DOHH2 (cell line): ENCODE data around the gene SAMD7.

ENCODE experiments used
- H3F3A ChIP-seq: fragments of 200-600 bp; sonication (generic), shearing (Covaris generic); 2 replicates; pipeline ENCODE4 v1.6.0; 2016; ENCODE audit warnings: antibody characterized with exemption, mild to moderate bottlenecking; ENCODE audit not compliant: control insufficient read depth, insufficient read depth
- H3K27ac ChIP-seq: fragments of 200-600 bp; sonication (generic); 2 replicates; pipeline ENCODE4 v1.5.1; 2014; ENCODE audit warnings: low read depth, mild to moderate bottlenecking, low read length, moderate library complexity
- H3K27me3 ChIP-seq: fragments of 200-600 bp; sonication (generic); 2 replicates; pipeline ENCODE4 v1.6.1; 2014; ENCODE audit warnings: mild to moderate bottlenecking, low read length, mixed read lengths; ENCODE audit not compliant: control insufficient read depth
- H3K36me3 ChIP-seq: fragments of 200-600 bp; sonication (generic); 2 replicates; pipeline ENCODE4 v1.6.1; 2014; ENCODE audit warnings: mild to moderate bottlenecking, low read length, moderate library complexity, mixed read lengths; ENCODE audit not compliant: control insufficient read depth
- H3K4me1 ChIP-seq: fragments of 200-600 bp; sonication (generic); 2 replicates; pipeline ENCODE4 v1.6.1; 2014; ENCODE audit warnings: mild to moderate bottlenecking, low read length, mixed read lengths; ENCODE audit not compliant: control insufficient read depth
- H3K4me2 ChIP-seq: fragments of 200-600 bp; sonication (generic); 2 replicates; pipeline ENCODE4 v1.6.0; 2014; ENCODE audit warnings: mild to moderate bottlenecking, low read length, moderate library complexity
- H3K4me3 ChIP-seq: fragments of 200-600 bp; sonication (generic); 2 replicates; pipeline ENCODE4 v1.5.1; 2014; ENCODE audit warnings: mild to moderate bottlenecking, low read length, mixed read lengths
- H3K79me2 ChIP-seq: fragments of 200-600 bp; sonication (generic); 2 replicates; pipeline ENCODE4 v1.6.1; 2014; ENCODE audit warnings: mild to moderate bottlenecking, low read length, mixed read lengths; ENCODE audit not compliant: control insufficient read depth
- H3K9me2 ChIP-seq: fragments of 200-600 bp; sonication (generic); replicated peaks from 2 replicates; pipeline ENCODE4 v1.6.1; 2014; ENCODE audit warnings: mild to moderate bottlenecking, low read length, mixed read lengths; ENCODE audit not compliant: control insufficient read depth
- H3K9me3 ChIP-seq: fragments of 200-600 bp; sonication (generic); 2 replicates; pipeline ENCODE4 v1.6.1; 2014; ENCODE audit warnings: antibody characterized with exemption, low read length, mixed read lengths; ENCODE audit not compliant: control insufficient read depth, insufficient read depth
- H4K20me1 ChIP-seq: fragments of 200-600 bp; sonication (generic); 2 replicates; pipeline ENCODE4 v1.6.0; 2014; ENCODE audit warnings: low read depth, mild to moderate bottlenecking, antibody characterized with exemption, low read length, moderate library complexity; ENCODE audit not compliant: control insufficient read depth, insufficient read depth
- EZH2phosphoT487 ChIP-seq: fragments of 200-600 bp; sonication (generic); IDR thresholded peaks from 2 replicates; pipeline ENCODE4 v1.6.1; 2017; ENCODE audit warnings: borderline replicate concordance, mild to moderate bottlenecking, antibody characterized with exemption, low read length, moderate library complexity, mixed read lengths
- TF ChIP-seq, protein P1 (sequence below): fragments of 200-600 bp; sonication (generic); IDR thresholded peaks from one replicate; pipeline ENCODE4 v1.5.1; 2014; ENCODE audit warnings: antibody characterized with exemption, mild to moderate bottlenecking, low read depth, low read length; ENCODE audit not compliant: poor library complexity, severe bottlenecking

The SAMD7 gene

GRCh38 chr3:169954142-169954756, 42.9 kb downstream of the SAMD7 start:
- TF ChIP-seq EZH2phosphoT487, result no peak
- H3K79me2 ChIP-seq, result peaks cover 35% of the 10 kb centered on the region
- peaks cover 5% of the 10 kb centered on the region for H3K9me3 ChIP-seq
- peak overlapping the region; percentile 85 for H3K4me2 ChIP-seq
- peaks cover 33% of the 10 kb centered on the region for H3K36me3 ChIP-seq
- peak overlapping the region; percentile 94 for H3K27ac ChIP-seq
- H3K4me3 ChIP-seq, result peak overlapping the region; percentile 70
- H3K4me1 ChIP-seq, result peaks cover 97% of the 10 kb centered on the region
- H4K20me1 ChIP-seq, result no peaks in the 10 kb centered on the region
- H3K9me2 ChIP-seq, result no peaks in the 10 kb centered on the region
- H3K27me3 ChIP-seq, result no peaks in the 10 kb centered on the region
- H3F3A ChIP-seq, result peaks cover 27% of the 10 kb centered on the region

GRCh38 chr3:169955406-169955805, 44.0 kb downstream of the SAMD7 start:
- Histone ChIP-seq H3K9me2 (no peaks in the 10 kb centered on the region), H3F3A (peaks cover 17% of the 10 kb centered on the region), H3K27ac (peak overlapping the region; percentile 94), H3K27me3 (no peaks in the 10 kb centered on the region), H3K9me3 (peaks cover 5% of the 10 kb centered on the region), H3K79me2 (peaks cover 35% of the 10 kb centered on the region), H3K36me3 (peaks cover 33% of the 10 kb centered on the region), H3K4me2 (peak overlapping the region; percentile 85), H3K4me3 (peak overlapping the region; percentile 32), H4K20me1 (no peaks in the 10 kb centered on the region), H3K4me1 (peaks cover 97% of the 10 kb centered on the region)
- TF ChIP-seq, protein P1, sequence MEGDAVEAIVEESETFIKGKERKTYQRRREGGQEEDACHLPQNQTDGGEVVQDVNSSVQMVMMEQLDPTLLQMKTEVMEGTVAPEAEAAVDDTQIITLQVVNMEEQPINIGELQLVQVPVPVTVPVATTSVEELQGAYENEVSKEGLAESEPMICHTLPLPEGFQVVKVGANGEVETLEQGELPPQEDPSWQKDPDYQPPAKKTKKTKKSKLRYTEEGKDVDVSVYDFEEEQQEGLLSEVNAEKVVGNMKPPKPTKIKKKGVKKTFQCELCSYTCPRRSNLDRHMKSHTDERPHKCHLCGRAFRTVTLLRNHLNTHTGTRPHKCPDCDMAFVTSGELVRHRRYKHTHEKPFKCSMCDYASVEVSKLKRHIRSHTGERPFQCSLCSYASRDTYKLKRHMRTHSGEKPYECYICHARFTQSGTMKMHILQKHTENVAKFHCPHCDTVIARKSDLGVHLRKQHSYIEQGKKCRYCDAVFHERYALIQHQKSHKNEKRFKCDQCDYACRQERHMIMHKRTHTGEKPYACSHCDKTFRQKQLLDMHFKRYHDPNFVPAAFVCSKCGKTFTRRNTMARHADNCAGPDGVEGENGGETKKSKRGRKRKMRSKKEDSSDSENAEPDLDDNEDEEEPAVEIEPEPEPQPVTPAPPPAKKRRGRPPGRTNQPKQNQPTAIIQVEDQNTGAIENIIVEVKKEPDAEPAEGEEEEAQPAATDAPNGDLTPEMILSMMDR, result no peak
- no peak for TF ChIP-seq EZH2phosphoT487

DNA sequence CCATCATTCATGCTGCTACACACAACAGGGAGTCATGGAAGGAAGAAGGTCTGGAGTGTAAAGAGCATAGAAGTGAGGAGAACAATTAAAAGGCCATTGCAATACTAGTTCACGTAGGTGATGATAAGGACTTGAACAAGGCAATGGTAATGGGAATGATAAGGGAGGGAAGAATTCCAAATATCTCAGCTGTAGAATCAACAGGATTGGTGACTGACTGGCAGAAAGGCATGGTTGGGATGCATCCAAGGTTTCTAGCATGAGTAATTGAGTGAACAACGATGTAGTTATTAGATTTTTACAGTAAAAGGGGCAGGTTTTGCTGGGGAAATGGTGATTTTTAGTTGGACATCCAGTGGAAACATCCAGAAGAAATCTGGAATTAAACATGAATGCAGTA, 52.8 kb downstream of the SAMD7 start:
- H3K4me1 ChIP-seq, result peaks cover 80% of the 10 kb centered on the region
- H3K9me2 ChIP-seq, result no peaks in the 10 kb centered on the region
- peak overlapping the region; percentile 85 for H3K4me3 ChIP-seq
- H3K4me2 ChIP-seq, result peak overlapping the region; percentile 97
- H3K79me2 ChIP-seq, result peaks cover 78% of the 10 kb centered on the region
- H3K27ac ChIP-seq, result peak overlapping the region; percentile 96
- peaks cover 9% of the 10 kb centered on the region; the same call in 1 of the 2 replicates for H3K9me3 ChIP-seq
- H3K36me3 ChIP-seq, result peaks cover 37% of the 10 kb centered on the region
- H3F3A ChIP-seq, result peaks cover 17% of the 10 kb centered on the region
- no peak for TF ChIP-seq EZH2phosphoT487
- TF ChIP-seq, protein P1, result no peak
- H3K27me3 ChIP-seq, result no peaks in the 10 kb centered on the region
- H4K20me1 ChIP-seq, result no peaks in the 10 kb centered on the region; the same call in 1 of the 2 replicates

GRCh38 chr3:169965562-169966427, 54.4 kb downstream of the SAMD7 start:
- TF ChIP-seq, protein P1, result no peak
- TF ChIP-seq EZH2phosphoT487, result no peak
- no peaks in the 10 kb centered on the region for H3K27me3 ChIP-seq
- H3K4me1 ChIP-seq, result peaks cover 81% of the 10 kb centered on the region
- H3K9me2 ChIP-seq, result no peaks in the 10 kb centered on the region
- peaks cover 17% of the 10 kb centered on the region for H3F3A ChIP-seq
- H3K36me3 ChIP-seq, result peaks cover 54% of the 10 kb centered on the region
- peaks cover 9% of the 10 kb centered on the region; the same call in 1 of the 2 replicates for H3K9me3 ChIP-seq
- peak overlapping the region; percentile 85 for H3K4me3 ChIP-seq
- no peaks in the 10 kb centered on the region; the same call in 1 of the 2 replicates for H4K20me1 ChIP-seq
- peak overlapping the region; percentile 96 for H3K27ac ChIP-seq
- H3K4me2 ChIP-seq, result peak overlapping the region; percentile 97
- peaks cover 93% of the 10 kb centered on the region for H3K79me2 ChIP-seq
